ENCODE data around the gene LACC1.

Gene LACC1

GRCh38 chr13:43894438-43894837 is 14.7 kb downstream of the LACC1 start:
- DNase-seq, result peak; percentile 20

- DNase-seq, result no peak
Measured at GRCh38 chr13:43895940-43896339, 16.2 kb downstream of the LACC1 start.

GRCh38 chr13:43905435-43906031 is 25.8 kb downstream of the LACC1 start:
- DNase-seq, result peak; percentile 87

- DNase-seq, result peak; percentile 60
Measured at GRCh38 chr13:43908156-43909126, 28.7 kb downstream of the LACC1 start.

GRCh38 chr13:43910856-43911255 is 31.2 kb downstream of the LACC1 start:
- no peak for DNase-seq

- DNase-seq, result no peak
Measured at GRCh38 chr13:43911278-43911677, 31.6 kb downstream of the LACC1 start.

- no peak for DNase-seq
Measured at GRCh38 chr13:43911871-43912270, 32.2 kb downstream of the LACC1 start.

DNA sequence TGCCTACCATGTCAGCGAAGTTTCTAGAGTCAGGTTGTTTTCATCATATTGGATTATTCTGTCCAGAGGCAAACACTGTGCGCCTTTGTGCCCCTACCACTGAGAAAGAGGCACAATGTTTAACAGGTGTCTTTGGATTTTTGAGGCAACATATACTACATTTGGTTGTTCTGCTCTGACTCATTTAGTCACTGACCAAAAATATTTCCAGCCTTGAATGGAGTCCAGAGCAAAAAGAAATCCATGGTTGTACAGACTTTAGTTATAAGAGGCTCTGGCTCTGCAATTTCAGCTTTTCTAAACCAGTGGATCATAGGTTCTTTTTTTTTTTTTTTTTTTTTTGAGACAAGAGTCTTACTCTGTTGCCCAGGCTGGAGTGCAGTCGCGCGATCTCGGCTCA is 35.7 kb downstream of the LACC1 start:
- no peak for DNase-seq

DNA sequence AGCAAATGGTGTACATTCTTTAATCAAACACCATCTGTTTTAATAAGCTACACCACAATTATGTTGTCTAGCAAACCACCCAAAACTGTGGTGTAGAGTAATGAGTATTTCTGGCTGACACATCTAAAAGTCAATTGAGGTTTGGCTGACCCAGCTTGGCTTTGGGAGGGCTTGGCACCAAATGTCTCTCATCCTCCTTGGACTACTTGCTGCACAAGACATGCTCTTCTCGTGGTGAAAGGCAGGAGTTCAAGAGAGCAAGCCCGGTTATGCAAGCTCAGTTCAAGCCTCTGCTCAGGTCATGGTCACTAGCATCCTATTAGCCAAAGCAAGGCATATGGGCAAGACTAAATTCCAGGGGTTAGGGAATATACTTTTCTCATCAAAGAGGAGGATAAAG is 37.1 kb downstream of the LACC1 start:
- DNase-seq, result no peak

DNA sequence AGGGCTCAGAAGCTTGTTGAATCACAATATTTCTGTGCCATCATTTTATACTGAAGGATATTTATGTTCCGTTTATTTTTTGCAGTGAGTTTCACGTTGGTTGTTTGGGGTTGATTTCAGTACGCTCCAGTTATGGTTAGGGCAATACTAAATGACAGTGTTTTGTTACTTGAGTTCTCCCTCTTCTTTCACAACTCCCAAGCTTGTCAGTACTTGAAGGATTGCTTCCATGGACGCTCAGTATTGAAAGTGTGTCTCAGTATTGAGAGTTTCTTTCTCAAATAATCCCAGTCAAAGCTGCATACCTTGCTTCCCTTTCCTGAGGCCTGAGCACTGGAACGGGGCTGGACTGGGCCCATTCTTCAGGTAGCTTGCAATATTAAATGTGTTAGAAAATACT is 38.9 kb downstream of the LACC1 start:
- no peak for DNase-seq

DNA sequence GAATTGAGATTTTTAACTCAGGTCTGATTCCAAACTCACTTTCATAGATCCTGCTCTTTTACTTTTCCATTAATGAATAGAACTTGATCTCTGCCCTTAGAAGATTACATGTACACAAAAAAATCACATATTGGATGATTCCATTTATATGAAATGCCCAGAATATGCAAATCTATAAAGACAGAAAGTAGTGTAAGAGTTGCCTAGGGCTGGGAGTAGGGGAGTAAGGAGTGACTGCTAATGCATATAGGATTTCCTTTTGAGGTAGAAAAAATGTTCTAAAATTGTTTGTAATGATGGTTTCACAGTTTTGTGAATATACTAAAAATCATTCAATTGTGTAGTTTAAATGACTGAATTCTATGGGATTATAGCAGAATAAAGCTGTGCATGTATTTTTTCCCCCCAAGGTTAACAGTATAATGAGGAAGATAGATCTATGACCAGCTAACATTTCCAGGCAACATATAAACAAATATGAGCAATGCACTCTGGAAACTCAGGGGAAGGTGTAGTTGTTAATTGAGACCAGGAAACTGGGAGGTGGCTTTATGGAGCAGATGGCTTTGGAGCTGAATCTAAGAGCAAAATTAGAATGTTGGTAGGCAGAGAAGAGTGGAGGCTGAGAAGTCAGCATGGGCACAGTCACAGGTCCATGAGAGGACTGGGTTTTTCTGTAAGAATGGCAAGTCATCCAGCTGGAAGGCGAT is 41.4 kb downstream of the LACC1 start:
- no peak for DNase-seq

GRCh38 chr13:43924549-43925245 is 45.0 kb downstream of the LACC1 start:
- no peak for DNase-seq

DNA sequence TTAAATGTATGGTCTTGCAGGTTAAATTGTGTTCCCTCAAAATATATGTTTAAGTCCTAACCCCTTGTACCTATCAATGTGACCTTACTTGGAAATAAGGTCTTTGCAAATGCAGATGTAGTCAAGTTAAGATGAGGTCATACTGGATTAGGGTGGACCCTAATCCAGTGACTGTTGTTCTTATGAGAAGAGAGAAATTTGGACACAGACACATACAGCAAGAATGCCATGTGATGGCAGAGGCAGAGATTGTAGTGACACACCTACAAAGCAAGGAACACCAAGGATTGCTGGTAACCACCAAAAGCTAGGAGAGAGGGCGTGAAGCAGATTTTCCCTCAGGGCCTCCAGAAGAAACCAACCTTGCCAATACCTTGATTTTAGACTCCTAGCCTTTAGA is 50.2 kb downstream of the LACC1 start:
- no peak for DNase-seq

DNA sequence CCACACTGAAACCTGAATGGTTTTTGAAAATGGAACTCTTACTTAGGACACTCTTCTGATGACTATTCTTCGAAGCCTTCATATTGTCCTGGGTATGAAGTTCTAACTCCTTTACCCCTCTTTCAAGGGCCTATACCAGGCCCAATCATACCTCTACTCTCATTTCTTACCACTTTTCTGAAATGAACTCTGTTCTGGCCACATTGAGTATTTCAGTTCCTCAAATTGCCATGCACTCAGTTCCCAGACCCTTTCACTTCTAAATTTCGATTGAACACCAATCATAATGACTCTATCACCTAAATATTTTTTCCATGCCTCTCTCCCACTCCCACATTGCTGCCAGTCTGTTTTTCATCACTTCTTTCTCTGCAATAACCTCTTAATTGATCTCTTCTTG is 53.7 kb downstream of the LACC1 start:
- no peak for DNase-seq

DNA sequence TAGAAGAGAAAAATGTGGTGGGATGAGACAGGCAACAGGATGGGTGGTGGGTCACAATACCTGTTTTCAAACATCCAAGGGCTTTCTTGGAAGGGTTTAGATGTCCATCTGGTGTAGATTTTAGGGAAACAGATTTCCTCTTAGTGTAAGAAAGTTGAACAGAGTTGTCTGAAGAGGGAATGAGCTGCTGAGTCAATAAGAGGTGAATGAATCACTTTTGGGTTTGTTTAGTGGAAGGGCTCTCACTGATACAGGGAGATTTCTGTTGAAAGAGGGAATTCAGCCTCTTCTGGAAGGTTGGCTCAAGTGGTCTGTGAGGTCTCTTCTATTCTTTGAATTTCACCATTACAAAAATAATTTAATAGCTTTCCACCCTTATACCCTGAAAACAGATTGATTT is 54.6 kb downstream of the LACC1 start:
- DNase-seq, result no peak

DNA sequence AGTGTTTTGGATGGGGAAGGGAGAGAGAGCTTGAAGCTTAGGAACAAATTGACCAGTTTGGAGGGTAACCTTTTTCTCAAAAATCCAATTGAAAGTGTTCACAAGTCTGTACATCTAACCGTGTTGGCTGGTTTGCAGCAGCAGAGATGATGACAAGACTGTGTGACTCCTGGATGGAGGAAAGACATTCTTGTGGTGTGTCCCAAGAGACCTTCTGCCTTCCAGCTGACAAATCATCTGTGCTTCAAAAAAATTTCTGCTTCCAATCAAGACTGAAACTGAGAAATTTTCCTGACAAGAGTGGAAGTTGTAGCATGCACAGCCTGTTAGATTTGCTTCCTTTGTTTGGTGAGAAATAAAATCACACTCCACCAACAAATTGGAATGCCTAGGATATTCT is 56.2 kb downstream of the LACC1 start:
- no peak for DNase-seq

DNA sequence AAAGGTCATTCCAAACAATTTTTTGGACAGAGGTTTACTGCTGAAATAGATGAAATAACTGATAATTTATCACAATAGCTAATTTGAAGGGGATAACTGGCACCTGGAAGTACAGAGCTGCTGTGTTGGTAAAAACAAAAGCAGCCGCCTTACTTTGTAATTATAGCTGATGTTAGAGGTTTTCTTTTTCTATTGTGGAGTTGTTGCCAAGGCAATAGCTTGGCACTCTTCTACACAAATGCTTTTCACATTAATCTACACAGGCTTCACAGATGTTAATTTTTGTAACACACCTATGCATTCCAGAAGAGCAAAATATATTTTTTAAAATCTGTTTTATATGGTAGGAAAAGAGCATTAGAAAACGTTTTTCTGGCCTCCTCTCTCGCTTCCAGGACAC is 56.9 kb downstream of the LACC1 start:
- no peak for DNase-seq

DNA sequence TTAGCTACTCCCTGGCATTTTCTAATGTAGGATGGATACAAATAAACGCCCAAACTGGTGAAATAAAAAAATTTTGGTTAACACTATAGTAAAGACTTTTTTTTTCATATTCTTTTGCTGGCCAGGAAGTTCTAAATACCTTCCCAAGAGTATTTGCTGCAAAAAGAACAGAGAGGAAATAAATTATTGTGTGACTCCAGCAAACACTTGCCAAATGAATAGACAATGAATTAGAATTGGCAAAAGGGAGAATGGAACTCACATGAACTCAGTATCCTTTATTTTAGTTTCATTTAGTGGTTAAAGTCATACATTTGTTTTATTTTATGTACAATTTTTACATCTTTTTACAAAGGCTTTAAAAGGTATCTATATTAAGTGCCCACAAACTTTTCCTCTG is 58.1 kb downstream of the LACC1 start:
- no peak for DNase-seq

DNA sequence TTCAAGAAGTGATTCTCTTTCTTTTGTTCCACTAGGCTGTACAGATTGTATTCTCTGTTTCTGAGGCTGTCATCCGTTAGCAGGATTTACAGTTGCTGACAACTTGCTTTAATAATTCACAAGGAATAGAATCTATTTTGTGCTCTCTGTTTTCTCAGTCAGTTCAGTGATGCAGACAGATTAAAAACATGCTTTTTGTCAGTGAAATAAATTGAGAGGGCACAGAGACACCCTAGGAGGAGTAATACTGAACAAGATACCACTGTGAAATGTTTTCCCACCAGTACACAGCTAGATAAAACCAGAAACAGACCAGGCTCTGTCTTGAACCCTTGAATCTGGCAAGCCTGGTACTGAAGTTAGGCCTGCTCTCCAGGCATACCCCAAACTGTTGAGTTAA is 58.7 kb downstream of the LACC1 start:
- DNase-seq, result no peak

- DNase-seq, result no peak
Measured at GRCh38 chr13:43939086-43939485, 59.4 kb downstream of the LACC1 start.

DNA sequence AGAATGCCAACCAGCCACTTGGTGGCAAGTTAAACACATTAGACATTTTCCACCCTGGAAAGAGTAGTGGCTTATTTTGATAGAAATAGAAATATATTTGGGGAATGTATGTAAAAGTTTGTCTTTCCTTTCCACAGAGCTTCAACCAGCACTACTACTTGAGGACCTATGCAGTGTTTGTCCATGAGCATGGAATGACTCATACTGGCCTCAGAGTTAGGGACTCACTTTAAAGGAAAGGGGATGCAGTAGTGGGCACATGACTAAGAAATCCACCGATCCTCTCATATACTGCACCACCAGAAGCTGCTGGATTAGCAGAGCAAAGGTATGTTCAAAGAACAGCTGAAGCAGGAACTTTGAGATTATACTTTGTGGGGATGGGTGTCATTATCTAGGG is 62.6 kb downstream of the LACC1 start:
- DNase-seq, result no peak

Data from NCI-H82 (cell line).